ENCODE measurements around the gene MICALL2.

The MICALL2 gene

DNA sequence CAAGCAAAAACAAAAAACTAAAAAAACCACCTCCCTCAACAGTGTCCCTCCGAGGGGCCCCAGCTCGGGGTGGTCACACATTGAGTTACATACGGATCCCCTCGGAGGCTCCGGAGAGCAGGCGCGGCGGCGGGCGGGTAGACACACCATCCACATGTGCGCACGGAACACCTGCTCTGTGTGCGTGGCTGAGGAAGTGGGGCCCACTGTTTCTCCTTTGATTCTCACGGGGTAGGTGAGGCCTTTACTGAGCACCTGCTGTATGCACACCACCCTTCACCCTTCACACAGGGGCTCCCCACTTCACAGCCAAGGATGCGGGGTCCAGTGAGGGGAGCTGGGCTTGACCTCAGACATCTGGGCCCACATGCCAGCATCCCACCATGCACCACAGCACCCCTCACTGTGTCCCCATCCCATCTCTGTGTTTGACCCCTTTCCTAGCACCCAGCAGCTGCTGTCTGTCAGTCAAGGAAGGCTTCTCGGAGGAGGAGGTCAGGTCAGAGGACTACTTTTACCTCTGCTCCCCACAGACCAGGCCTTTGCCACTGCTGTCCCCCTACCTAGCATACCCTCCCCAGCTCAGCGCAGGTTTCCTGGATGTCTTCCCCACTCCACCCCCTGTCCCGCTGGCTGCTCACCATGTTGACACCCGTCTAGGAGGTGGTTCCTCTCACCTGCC lies 71.1 kb downstream of the MICALL2 start:
- DNase-seq = no peak

- DNase-seq = no peak
These were observed 72.0 kb downstream of the MICALL2 start for GRCh38 chr7:1387261-1387660.

GRCh38 chr7:1386623-1387220 lies 72.5 kb downstream of the MICALL2 start:
- no peak for DNase-seq

DNA sequence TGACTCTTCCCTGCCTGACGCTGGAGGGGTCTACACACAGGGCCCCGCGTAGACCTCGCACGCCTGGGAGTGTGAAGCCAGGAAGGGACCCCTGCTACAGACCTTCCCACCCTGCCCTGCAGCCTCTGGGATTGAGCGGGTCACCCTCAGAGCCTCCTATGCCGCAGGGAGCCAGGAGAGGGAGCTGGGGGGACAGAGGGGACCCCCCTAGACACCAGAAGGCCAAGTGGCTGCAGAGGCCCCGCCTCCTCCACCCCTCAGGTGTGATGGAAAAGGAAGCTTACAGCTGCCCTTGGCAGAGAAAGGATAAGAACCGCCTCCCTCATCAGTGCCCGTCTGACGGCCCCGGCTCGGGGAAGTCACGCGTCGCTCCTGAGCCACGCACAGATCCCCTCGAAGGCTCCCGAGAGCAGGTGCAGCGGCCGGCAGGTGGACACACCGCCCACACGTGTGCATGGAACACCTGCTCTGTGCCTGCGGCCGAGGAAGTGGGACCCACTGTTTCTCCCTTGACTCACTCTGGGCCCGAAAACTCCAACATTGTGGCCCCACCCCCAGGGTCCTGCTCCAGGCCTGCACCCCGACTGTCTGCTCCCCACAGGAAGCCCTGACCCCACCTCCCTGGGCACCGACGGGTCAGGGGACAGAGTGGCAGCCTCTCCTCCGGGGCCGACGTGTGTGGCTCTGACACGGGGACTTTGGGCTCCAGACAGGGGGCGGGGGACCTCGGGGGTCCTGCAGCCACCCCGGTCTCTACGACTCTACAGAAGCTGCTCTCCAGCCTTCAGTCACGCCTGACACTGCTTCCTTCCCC lies 73.3 kb downstream of the MICALL2 start:
- no peak for DNase-seq

- DNase-seq = no peak
These were observed 74.0 kb downstream of the MICALL2 start for GRCh38 chr7:1385086-1385808.

Data from activated effector memory CD4-positive, alpha-beta T cell treated with anti-CD3 and anti-CD28 coated beads, Interleukin-2, amount 50 U/mL, for 16 hours (primary cell).